NT2/D1 (cell line): ENCODE data around the gene STS.

Source experiments
- SUZ12 ChIP-seq: IDR thresholded peaks from 2 replicates; pipeline ENCODE4 v1.6.1; 2011; ENCODE audit not compliant: insufficient read length, insufficient read depth; ENCODE audit errors: extremely low read depth
- YY1 ChIP-seq: IDR thresholded peaks from 2 replicates; pipeline ENCODE4 v1.6.1; 2011; ENCODE audit not compliant: insufficient read length, insufficient read depth
- ZNF274 ChIP-seq: IDR thresholded peaks from 2 replicates; pipeline ENCODE4 v1.6.1; 2011; ENCODE audit warnings: mild to moderate bottlenecking, low read depth, low read length

- TF ChIP-seq SUZ12 (no peak), YY1 (no peak), ZNF274 (no peak)
Observed at GRCh38 chrX:7117587-7117986, 29.9 kb upstream of the STS start.
